SKM-1 (cell line): Measurements from ENCODE around the gene AGAP3.

ENCODE experiments used
- DNase-seq: peaks from one replicate; lab custom pipeline; 2025; ENCODE audit not compliant: unreplicated experiment; lab: John Stamatoyannopoulos, UW

AGAP3 gene

DNA sequence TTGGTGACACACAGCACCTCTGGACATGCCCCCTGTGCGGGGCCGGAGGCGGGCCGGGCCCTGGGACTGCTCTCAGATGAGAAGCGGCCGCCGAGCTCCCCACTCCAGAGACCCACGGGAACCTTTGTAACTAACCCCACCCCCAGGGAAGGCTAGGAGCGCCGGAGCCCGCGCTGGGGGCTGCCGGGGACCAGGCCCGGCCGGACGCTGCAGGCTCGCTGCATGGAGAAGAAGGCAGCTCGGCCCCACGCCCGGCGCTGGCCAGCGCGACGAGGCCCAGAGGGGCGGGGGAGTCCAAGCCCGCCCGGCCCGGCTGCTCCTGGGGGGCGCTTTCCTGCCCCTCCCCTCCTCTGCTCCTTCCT is 36.5 kb downstream of the AGAP3 start:
- no peak for DNase-seq

- DNase-seq: no peak
Measured at GRCh38 chr7:151123158-151123821, 37.0 kb downstream of the AGAP3 start.

DNA sequence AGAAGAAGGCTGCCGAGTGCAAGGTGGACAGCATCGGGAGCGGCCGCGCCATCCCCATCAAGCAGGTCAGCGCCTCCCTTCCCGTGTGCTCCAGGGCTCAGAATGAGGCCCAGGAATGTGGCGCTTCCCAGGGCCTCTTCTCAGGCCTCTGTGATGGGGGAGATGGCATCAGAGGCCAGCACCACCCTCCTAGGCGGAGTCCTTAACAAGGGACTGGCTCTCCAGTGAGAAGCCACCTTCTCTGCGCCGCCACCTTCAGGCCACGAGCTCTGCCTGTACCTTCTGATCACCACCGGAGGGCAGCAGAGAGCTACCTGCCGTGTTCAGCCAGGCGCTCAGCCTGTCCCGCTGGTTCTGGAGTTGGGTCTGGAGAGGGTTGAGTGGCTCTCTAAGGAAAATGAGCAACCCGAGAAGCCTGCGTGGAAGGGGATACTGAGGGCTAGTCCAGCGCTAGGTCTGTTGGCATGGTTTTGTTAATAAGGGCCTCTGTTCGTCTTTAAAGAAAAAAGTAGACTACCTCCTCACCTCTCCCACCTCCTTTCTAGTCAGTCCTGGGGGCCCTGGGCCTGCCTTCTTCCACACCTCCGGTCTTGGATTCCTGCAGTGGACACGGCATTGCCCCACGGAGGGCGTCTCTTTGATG is 37.7 kb downstream of the AGAP3 start:
- DNase-seq: peak; percentile 5

- DNase-seq: no peak
Measured at GRCh38 chr7:151124481-151124880, 38.2 kb downstream of the AGAP3 start.

DNA sequence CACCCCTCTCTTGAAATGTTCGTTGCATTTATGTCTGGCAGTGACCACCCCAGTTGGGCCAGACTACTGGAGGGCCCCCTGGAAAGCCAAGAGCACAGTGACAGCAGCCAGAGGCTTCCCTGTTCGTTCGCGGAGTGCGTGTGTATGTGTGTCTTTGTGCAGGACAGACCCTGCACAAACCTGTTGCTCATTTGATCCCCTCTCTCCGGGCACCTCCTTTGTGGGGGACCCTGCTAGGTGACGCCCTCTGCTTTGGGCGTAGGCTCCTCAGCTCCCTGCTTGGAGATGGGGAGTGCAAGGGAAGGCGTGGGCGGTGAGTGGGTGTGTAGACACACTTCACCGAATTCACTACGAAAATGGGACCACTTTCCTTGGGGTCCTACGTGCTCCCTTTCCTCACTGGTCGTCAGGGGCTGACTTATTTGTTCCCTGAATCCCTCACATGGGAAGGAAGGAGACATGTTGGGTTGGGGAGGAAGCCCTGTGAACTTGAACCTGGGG is 38.7 kb downstream of the AGAP3 start:
- no peak for DNase-seq

- DNase-seq: no peak
Measured at GRCh38 chr7:151125470-151125845, 39.2 kb downstream of the AGAP3 start.

GRCh38 chr7:151125846-151126481 is 39.7 kb downstream of the AGAP3 start:
- DNase-seq: no peak

- DNase-seq: no peak
Measured at GRCh38 chr7:151126491-151127137, 40.3 kb downstream of the AGAP3 start.

GRCh38 chr7:151128144-151128543 is 41.9 kb downstream of the AGAP3 start:
- no peak for DNase-seq

DNA sequence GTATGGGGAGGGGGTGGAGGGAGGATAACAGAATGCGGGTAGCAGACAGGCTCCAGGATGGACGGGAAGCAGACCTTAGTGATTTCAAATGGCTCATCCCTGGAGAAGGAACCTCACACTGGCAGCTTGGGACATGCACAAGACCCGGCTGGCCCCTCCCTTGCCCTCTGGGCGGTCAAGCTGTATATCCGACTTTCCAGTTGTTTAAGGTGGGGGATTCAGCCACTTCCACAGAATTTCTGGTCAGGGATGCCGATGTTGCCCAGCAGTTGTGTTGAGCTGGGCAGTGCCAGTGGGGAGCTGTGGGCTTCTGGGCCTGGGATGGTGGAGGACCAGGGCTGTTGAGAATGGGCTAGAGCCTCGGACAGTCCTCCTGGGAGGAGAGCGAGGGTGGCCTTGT is 42.4 kb downstream of the AGAP3 start:
- DNase-seq: no peak

- DNase-seq: no peak
Measured at GRCh38 chr7:151129117-151129959, 43.1 kb downstream of the AGAP3 start.

GRCh38 chr7:151129960-151130591 is 43.8 kb downstream of the AGAP3 start:
- DNase-seq: no peak

GRCh38 chr7:151130741-151131157 is 44.5 kb downstream of the AGAP3 start:
- DNase-seq: no peak

GRCh38 chr7:151131224-151131591 is 44.9 kb downstream of the AGAP3 start:
- no peak for DNase-seq

GRCh38 chr7:151131592-151132293 is 45.5 kb downstream of the AGAP3 start:
- DNase-seq: no peak

DNA sequence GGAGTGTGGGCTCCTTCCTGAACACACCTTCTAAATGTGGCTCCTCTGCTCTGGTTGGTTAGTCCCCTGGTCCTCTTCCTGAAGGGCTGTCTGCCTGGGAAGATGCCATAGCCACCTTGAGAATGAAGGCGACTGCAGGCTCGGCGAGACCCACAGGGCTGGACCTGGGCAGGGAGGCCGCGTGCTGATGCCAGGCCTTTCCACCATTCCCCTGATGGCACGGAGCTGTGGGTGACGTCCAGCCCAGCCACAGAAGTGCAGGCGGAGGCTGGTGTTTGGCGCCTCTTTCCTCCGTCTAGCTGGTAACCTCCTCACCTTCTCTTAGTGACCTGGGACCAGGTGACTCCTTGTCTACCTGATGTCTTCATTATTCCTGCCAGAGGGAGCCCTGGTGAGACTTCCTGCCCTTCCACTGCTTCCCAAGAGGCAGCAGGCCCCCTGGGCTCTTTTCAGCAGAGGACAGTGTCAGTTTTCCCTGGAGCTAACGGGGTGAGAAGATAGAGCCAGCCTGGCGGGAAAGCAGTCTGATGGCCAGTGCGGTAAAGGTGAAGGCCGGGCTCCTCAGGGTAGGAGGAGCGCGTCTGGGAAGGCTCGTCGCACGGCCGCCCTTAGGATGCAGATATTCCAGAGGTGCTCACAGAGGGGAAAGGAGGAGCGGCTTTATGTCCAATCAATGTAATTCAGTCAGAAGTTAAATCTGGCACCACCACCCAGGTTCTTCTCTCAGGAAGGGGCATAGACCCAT is 46.4 kb downstream of the AGAP3 start:
- no peak for DNase-seq

GRCh38 chr7:151133266-151133985 is 47.2 kb downstream of the AGAP3 start:
- DNase-seq: no peak

DNA sequence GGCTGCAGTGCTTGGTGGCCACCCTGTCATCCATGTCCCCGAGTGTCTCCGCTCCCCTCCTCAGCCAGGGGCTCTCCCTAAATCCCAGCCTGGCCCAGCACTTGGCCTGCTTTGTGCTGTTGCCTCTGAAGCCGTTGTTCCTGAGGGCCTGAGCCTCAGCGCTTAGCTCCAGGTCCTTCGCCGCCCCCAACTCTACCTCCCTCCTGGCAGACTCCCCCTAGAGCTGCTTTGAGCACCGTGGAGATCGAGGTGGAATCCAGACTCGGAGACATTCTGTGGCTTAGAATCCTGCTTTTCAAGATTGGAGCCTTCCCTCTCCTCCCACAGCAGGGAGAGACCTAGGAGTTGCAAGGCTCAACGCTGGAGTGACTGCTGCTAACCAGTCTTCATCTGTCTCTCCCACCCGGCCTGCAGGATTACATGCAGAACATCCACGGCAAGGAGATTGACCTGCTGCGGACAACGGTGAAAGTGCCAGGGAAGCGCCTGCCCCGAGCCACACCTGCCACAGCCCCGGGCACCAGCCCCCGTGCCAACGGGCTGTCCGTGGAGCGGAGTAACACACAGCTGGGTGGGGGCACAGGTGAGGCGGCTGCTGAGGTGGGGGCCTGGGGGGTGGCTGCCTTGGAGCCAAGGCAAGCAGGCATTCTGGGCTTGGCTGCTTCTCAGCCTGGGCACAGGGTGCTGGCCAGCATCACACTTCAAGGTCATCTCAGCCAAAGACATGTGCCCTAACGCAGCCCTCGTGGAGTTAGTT is 47.9 kb downstream of the AGAP3 start:
- DNase-seq: no peak
